Inflammatory macrophage treated with lipopolysaccharide for 1 hour (primary cell): ENCODE measurements around the gene C2orf81.
A peak's percentile ranks its signal among the peaks of the same experiment; 100 is the strongest.
"Not testable (repeated sequence)": the region's sequence is repeated elsewhere in the genome, so short reads cannot be mapped to it uniquely, and the experiment has no call there.

Experiments used
- DNase-seq, 2 donors: peaks; one replicate each; pipeline ENCODE4 v3.0.0-alpha.2; 2020 to 2022

C2orf81 gene

GRCh38 chr2:74421221-74421870 lies at the start of gene C2orf81, which contains the start of gene WDR54:
C2orf81 (minus strand) TSS chr2:74421619; CDS start chr2:74421560, 59 bp downstream.
WDR54 (plus strand) TSS chr2:74421730; CDS start chr2:74422154, 424 bp downstream.
- peak; percentile 64 to 77 for DNase-seq

DNA sequence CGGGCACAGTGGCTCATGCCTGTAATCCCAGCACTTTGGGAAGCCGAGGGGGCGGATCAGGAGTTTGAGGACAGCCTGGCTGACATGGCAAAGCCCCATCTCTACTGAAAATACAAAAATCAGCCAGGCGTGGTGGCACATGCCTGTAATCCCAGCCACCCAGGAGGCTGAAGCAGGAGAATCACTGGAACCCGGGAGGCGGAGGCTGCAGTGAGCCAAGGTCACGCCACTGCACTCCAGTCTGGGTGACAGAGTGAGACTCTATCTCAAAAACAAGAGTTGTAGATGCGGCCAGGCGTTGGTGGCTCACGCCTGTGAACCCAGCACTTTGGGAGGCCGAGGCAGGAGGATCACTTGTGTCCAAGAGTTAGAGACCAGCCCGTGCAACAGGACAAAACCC lies 49.3 kb upstream of the C2orf81 start:
- DNase-seq = not testable (repeated sequence)

DNA sequence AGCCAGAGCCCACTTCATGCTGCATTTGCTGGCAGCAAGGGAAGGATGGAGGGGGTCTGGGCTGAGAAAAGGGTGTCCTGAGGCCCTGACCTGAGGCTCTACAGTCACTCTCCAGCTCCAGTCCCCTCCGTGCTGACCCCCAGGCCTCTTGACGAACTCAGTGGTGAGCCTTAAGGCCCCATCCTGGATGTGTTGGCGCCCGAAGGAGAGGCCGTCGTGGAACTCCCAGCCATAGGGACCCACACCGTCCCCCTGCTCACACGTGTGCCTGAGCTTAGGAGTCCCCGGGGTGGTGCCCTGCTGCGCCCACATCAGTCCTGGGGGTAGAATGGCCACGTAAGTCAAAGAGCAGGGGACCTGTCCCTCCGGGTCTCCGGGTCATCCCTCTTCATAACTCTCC lies 43.0 kb upstream of the C2orf81 start:
- DNase-seq = no peak

- DNase-seq = no peak
Observed at GRCh38 chr2:74462786-74463105, 41.3 kb upstream of the C2orf81 start.

GRCh38 chr2:74462054-74462785 lies 40.8 kb upstream of the C2orf81 start:
- no peak for DNase-seq

DNA sequence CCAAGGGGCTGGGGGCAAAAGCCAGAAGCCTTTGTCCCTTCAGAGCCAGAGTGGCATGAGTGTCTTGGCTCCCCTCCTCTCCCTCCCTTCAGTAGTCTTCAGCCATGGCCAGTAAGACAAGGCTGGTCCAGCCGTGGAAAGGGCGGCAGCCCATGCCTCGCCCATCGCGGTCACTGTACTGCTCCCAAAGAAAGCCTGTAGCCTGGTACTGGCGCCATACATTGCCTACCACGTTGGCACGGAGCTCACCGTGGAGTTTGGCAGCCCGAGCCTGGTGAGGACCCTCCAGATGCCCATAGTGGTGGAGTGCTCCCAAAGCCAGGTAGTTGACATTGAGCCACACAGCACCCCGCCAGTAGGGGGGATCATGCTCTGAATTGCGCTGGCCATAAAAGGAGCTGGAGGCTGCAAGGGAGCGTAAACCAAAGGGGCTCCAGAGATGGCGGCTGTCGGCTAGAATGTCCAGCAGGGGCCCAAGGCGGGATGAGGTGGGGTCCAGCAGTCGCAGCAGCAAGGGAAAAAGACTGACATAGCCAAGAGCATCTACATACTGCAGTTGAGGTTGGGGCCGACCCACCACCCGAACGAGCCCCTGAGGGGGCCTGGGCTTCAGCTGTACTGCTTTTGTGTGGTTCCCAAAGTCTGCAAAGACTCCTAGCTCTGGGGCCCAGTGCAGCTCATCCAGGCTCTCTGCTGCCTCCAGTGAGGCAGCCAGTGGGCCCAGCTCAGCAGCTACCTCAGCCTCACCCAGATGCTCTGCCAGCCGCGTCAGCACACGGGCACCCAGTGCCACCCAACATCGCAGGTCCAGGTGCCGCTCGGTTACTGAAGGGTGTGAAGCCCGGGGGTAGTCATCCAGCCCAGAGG lies 40.0 kb upstream of the C2orf81 start:
- no peak for DNase-seq

- not testable (repeated sequence) for DNase-seq
Observed at GRCh38 chr2:74460187-74460586, 38.8 kb upstream of the C2orf81 start.

GRCh38 chr2:74459503-74460118 lies 38.2 kb upstream of the C2orf81 start:
- DNase-seq = not testable (repeated sequence)

DNA sequence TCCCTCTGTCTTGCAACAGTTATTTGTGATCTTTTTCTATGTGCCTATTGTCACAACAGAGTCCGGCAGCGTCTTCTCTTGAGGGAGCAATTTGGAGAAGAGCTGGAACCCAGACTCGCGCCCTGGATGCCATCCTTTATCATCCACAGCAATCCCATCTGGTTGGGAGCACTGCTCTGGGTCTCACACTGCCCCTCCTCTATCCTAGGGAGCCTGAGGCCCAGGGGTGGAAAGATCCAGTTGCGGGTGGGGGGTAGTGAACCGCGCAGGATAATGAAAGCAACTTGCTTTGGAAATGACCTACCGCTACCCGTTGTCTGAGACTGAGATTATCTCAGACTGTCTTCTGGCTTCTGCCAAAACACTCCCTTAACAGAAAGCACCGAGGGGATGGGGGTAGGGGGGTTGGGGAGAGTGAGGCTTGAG lies 37.5 kb upstream of the C2orf81 start:
- no peak for DNase-seq

DNA sequence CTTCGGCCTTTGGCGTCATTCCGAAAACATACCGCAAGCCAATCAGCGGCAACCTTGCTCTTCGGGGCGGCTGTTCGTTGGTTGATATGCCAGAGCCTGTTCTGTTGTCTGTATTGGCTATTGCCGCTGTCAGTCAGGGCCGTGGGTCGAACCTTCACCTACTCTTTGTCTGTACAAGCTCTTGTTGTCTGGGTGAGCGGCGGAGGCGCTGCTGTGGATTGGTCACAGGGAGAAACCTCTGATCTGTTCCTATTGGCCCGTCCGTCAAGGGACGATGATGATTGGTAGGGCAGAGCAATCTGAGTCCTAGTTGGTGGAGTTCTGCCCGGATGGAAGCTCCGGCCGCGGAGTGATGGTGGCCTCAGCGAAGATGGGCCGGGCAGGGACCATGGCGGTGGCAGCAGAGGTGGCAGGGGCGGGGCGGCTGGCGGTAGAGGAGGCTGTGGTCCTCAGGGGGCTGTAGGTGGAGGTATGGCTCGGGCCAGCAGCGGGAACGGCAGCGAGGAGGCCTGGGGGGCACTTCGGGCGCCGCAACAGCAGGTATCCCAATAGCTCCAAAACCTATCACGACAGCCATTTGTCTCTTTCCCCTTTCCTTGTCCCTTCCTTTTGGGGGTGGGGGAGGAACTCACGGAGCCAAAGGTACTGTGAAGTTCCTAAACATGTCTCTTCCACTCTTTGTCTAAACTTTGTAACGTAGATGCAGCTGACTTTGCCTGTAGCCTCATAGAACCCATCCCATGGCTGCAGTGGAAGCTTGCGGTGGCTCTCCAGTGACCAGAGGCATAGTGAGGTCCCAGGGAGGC lies 36.9 kb upstream of the C2orf81 start, which contains the start of gene WBP1:
Gene WBP1 (plus strand): TSS at position 307 of the 806 bp plus-strand sequence. CDS start 165 bp downstream, at position 472.
- DNase-seq = peak; percentile 100

GRCh38 chr2:74457549-74458131 lies 36.2 kb upstream of the C2orf81 start:
- DNase-seq = peak in 1 of 2 donors; percentile 32

GRCh38 chr2:74457129-74457548 lies 35.7 kb upstream of the C2orf81 start:
- no peak for DNase-seq

DNA sequence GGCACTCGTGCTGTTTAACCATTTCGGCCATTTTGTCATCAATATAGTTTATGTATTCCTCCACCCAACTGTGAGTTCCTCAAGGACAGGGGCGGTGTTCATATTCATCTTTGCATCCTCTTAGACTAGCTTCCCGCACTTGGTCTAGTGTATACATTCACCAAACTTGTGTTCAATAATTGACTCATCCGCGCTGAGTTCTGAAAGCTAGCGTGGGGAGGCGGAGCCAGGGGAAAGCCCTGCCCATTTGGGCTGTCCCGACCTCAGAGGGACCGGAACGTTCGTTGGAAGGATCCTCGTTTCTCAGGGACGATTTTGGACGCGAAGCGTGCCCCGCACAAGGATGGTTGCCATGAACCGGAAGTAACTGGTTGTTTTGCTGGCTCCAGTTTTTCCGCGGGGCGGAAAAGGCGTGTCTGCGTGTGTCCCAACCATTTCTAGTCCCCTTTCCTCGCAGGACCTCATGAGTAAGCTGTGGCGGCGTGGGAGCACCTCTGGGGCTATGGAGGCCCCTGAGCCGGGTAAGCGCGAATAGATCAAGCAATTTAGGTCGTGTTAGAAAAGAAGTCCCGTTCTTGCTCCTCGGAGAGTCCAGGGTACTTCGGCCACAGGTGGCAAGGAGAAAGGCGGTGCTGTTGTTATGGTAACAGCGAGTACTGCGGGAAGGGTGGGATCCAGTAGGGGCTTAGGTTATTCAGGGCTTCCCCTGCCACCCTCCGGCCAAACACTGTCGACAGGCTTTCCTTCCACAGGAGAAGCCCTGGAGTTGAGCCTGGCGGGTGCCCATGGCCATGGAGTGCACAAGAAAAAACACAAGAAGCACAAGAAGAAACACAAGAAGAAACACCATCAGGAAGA lies 33.5 kb upstream of the C2orf81 start, which contains the start of gene INO80B:
Gene INO80B (plus strand): TSS at position 434 of the 858 bp plus-strand sequence. CDS start 30 bp downstream, at position 464.
- peak; percentile 98 to 99 for DNase-seq

DNA sequence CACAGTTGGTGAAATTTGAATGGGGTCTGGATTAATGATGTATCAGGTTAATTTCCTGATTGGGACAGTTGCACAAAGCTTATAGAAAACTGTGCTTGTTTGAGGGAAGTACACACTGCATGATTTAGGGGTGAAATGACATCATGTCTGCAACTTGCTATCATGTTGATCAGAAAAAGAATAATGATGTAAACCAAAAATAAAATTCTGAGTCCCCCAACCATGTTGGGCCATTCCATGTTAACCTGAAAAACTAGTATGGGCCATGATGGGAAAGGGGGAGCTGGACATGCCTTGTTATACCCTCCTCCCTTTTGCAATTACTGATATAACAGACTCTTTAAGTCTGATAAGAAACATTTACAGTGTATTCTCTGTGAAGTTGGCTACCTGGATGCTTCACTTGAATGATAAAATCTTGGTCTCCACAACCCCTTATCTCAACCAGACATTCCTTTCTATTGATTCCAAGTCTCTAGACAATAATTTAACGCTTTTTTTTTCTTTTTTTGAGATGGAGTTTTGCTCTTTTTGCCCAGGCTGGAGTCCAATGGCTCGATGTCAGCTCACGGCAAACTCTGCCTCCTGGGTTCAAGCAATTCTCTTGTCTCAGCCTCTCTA lies 29.3 kb upstream of the C2orf81 start:
- no peak for DNase-seq

DNA sequence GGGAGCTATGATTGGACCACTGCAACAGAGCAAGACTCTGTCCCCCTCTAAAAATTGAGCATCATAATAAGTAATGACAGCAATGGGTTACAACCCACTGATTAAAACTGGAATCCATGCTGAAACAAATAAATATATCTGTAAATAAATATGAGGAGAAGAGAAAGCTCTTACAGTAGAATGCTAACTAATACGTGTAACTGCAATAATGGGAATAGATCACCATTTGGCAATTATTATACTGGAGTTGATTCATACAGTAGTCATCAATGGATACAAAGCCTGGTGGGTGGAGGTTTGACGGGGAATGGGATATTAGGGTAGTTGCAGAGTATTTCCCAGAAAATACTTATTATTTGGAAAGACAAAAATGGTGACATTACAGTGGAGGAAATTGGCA lies 27.4 kb upstream of the C2orf81 start:
- no peak for DNase-seq

DNA sequence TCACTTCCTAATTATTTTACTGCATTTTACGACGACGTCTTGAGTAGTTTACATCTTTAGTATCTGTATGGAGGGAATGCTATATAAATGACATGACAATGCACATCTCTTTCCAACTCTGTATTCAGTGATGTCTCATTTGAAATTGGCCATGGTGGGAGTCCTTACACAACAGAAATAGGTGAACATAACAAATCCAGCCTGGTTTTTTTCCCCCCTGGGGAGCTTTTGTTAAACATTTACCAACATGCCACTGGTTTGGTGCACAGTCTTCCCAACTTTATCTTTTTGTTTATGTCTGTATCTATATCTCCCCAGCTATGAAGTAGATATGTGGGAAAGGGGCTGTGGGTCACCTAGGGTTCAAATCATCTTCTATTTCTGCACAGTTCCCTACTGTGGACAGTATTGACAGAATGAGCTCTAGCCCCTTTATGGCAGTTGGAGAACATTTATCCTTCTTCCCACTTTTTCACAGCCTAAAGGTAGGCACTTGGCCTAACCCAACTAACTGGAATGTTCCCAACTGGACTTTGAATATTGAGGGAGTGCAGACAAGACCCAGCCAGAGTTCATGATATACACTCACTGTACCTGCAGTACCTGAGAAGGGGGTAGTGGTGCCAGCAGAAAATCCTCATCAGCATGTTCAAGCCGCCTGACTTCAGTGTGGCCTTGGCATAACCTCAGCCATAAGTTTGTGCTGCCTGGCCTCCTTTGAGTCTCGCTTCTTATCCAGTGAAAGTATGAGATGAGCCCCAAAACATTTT lies 26.0 kb upstream of the C2orf81 start:
- no peak for DNase-seq

GRCh38 chr2:74444498-74445318 lies 23.3 kb upstream of the C2orf81 start:
- DNase-seq = no peak
